Suprapubic skin (tissue), 4 donors: ENCODE results near the gene FAM107A. TPM values are rescaled to one million over a fixed set of nuclear protein-coding genes. Genes with fewer than 3 reads are reported as not detected.

ENCODE experiments used
- DNase-seq, 2 donors: peaks; one replicate each; pipeline ENCODE4 v3.0.0-alpha.2; 2019; ENCODE audit warnings: low spot score in 2 of 2
- H3K27ac ChIP-seq: fragments of 200-600 bp; sonication (generic); one replicate; pipeline ENCODE4 v1.5.1; 2019
- H3K27me3 ChIP-seq: fragments of 200-600 bp; sonication (generic); one replicate; pipeline ENCODE4 v1.5.1; 2019
- H3K36me3 ChIP-seq: fragments of 200-600 bp; sonication (generic); one replicate; pipeline ENCODE4 v1.5.1; 2019
- H3K4me1 ChIP-seq: fragments of 200-600 bp; sonication (generic); one replicate; pipeline ENCODE4 v1.5.1; 2019
- H3K4me3 ChIP-seq: fragments of 200-600 bp; sonication (generic); one replicate; pipeline ENCODE4 v1.5.1; 2019; ENCODE audit warnings: mild to moderate bottlenecking
- H3K9me3 ChIP-seq: fragments of 200-600 bp; sonication (generic); one replicate; pipeline ENCODE4 v1.5.1; 2019
- CTCF ChIP-seq, 2 donors: fragments of 200-600 bp in 1 of 2; fragments of 450-650 bp in 1 of 2; sonication (generic) in 1 of 2; IDR thresholded peaks; one replicate each; pipeline ENCODE4 v1.5.1; 2016 to 2019; ENCODE audit warnings: antibody characterized with exemption in 2 of 2, mild to moderate bottlenecking in 1 of 2, moderate library complexity in 1 of 2
- EP300 ChIP-seq: sonication (generic); formaldehyde crosslinking; IDR thresholded peaks from one replicate; pipeline ENCODE4 v1.6.1; 2017; ENCODE audit warnings: antibody characterized with exemption
- POLR2A ChIP-seq, 2 donors: fragments of 450-650 bp; IDR thresholded peaks; one replicate each; pipeline ENCODE4 v1.6.1; 2017; ENCODE audit warnings: antibody characterized with exemption in 2 of 2, mild to moderate bottlenecking in 2 of 2, moderate library complexity in 2 of 2
- POLR2AphosphoS5 ChIP-seq, 3 donors: sonication (generic); formaldehyde crosslinking; IDR thresholded peaks; one replicate each; pipeline ENCODE4 v1.6.1; 2017; ENCODE audit warnings: antibody characterized with exemption in 3 of 3
- WGBS: methylation state at CpG from one replicate; pipeline ENCODE4 v1.1.5; 2018; 5-methylcytosine and 5-hydroxymethylcytosine counted together
- total RNA-seq, 4 donors: library from RNA; depleted of rRNA; stranded (reverse); fragments of >200 nt; gene quantifications; one replicate each; pipeline ENCODE4 v1.1.0, GENCODE V29; 2016

Gene FAM107A
- total RNA-seq, 4 donors from 2014 or later: 18.1 to 33.4 (median 24.6) TPM

GRCh38 chr3:58576716-58577115 is 475 bp downstream of the FAM107A start:
- peaks cover 37% of the 10 kb centered on the region for H3K4me1 ChIP-seq
- H3K4me3 ChIP-seq: peak overlapping the region; percentile 36
- H3K27ac ChIP-seq: peak overlapping the region; percentile 78
- H3K27me3 ChIP-seq: no peaks in the 10 kb centered on the region
- 30% methylated on average over 6 of the region's 6 CpGs for whole genome bisulfite sequencing
- no peaks in the 10 kb centered on the region for H3K9me3 ChIP-seq
- DNase-seq: no peak
- H3K36me3 ChIP-seq: no peaks in the 10 kb centered on the region
- TF ChIP-seq POLR2A (IDR thresholded peaks at IDR 0.05) (no peak), POLR2AphosphoS5 (IDR thresholded peaks at IDR 0.05) (no peak), CTCF (IDR thresholded peaks at IDR 0.05) (no peak), EP300 (no peak)

- H3K4me3 ChIP-seq: peak overlapping the region; percentile 36
- no peak for DNase-seq
- no peaks in the 10 kb centered on the region for H3K36me3 ChIP-seq
- H3K9me3 ChIP-seq: no peaks in the 10 kb centered on the region
- H3K4me1 ChIP-seq: peaks cover 37% of the 10 kb centered on the region
- TF ChIP-seq POLR2A (IDR thresholded peaks at IDR 0.05): no peak
- TF ChIP-seq POLR2AphosphoS5 (IDR thresholded peaks at IDR 0.05): no peak
- no peak for TF ChIP-seq EP300
- TF ChIP-seq CTCF (IDR thresholded peaks at IDR 0.05): no peak
- WGBS: 37% methylated on average over 8 of the region's 8 CpGs
- H3K27me3 ChIP-seq: no peaks in the 10 kb centered on the region
- peak overlapping the region; percentile 78 for H3K27ac ChIP-seq
Measured at GRCh38 chr3:58575971-58576652, 1.1 kb downstream of the FAM107A start.

GRCh38 chr3:58574682-58575081 is 2.5 kb downstream of the FAM107A start:
- DNase-seq: no peak
- Histone ChIP-seq H3K9me3 (no peaks in the 10 kb centered on the region), H3K4me1 (peaks cover 37% of the 10 kb centered on the region), H3K27ac (no peak overlapping the region), H3K36me3 (no peaks in the 10 kb centered on the region), H3K27me3 (no peaks in the 10 kb centered on the region), H3K4me3 (peak overlapping the region; percentile 36)
- WGBS: 60% methylated on average over 1 of the region's 4 CpGs
- TF ChIP-seq CTCF (IDR thresholded peaks at IDR 0.05) (no peak), EP300 (no peak), POLR2A (IDR thresholded peaks at IDR 0.05) (no peak), POLR2AphosphoS5 (IDR thresholded peaks at IDR 0.05) (no peak)

GRCh38 chr3:58574106-58574505 is 3.1 kb downstream of the FAM107A start:
- Histone ChIP-seq H3K9me3 (no peaks in the 10 kb centered on the region), H3K4me3 (peak overlapping the region; percentile 36), H3K4me1 (peaks cover 37% of the 10 kb centered on the region), H3K27me3 (no peaks in the 10 kb centered on the region), H3K27ac (no peak overlapping the region), H3K36me3 (no peaks in the 10 kb centered on the region)
- DNase-seq: no peak
- WGBS: 79% methylated on average over 2 of the region's 3 CpGs
- TF ChIP-seq POLR2A (IDR thresholded peaks at IDR 0.05): no peak
- no peak for TF ChIP-seq EP300
- no peak for TF ChIP-seq POLR2AphosphoS5 (IDR thresholded peaks at IDR 0.05)
- TF ChIP-seq CTCF (IDR thresholded peaks at IDR 0.05): no peak

GRCh38 chr3:58573640-58574039 is 3.6 kb downstream of the FAM107A start:
- no peak for TF ChIP-seq EP300
- peak in 1 of 3 donors; percentile 18 for TF ChIP-seq POLR2AphosphoS5 (IDR thresholded peaks at IDR 0.05)
- DNase-seq: peak in 1 of 2 donors; percentile 63
- Histone ChIP-seq H3K36me3 (no peaks in the 10 kb centered on the region), H3K4me3 (peak overlapping the region; percentile 36), H3K4me1 (peaks cover 37% of the 10 kb centered on the region), H3K9me3 (no peaks in the 10 kb centered on the region), H3K27ac (no peak overlapping the region), H3K27me3 (no peaks in the 10 kb centered on the region)
- 39% methylated on average over 5 of the region's 6 CpGs for WGBS
